Measurements from ENCODE around the gene PRKD2.
A peak's percentile ranks its signal among the peaks of the same experiment; 100 is the strongest.

PRKD2 gene

GRCh38 chr19:46665072-46665471 lies 51.8 kb downstream of the PRKD2 start:
- H3K4me3 ChIP-seq (ENCODE audit: low read depth, low read length): no peak overlapping the region

GRCh38 chr19:46661735-46662592 lies 55.0 kb downstream of the PRKD2 start:
- no peak overlapping the region for H3K4me3 ChIP-seq (ENCODE audit: low read depth, low read length)

DNA sequence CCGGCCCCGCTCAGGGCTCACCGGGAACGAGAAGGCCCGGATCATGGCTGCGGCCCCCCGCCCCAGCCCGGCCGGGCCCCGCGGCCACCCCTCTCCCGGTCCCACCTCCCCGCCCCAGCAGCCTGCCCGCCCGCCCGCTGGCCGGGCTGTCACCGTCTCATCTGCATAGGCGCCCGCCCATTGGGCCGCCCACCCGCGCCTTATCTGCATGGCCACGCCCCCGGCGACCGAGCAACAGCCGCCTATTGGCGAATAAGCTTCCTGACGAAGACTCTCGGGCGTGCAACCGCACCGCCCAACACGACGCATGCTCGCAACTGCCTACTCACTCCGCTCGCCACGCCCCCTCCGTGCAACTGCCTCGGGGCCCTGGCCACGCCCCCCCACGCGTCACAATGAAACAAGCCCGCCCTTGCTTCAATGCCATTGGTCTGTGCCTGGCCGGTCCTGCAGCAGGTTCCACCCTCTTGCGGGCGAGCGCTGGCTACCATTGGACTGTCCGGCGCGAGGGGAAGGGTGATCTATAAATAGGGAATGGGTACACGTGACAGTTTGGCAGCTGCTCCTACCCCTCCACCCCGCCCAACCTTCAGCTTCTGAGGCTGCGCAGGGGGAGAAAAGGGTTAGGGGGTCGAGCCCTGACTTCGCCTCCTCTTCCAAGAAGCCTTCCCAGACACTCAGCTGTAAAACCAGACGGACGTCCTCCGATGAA lies 55.7 kb downstream of the PRKD2 start, which contains the start of gene DACT3:
TSS of gene DACT3 (minus strand) at position 163 of the 712 bp plus-strand sequence. CDS start at position 45, 118 bp downstream.
- H3K4me3 ChIP-seq (ENCODE audit: low read depth, low read length): peak within 1 kb of the TSS; percentile 60

DNA sequence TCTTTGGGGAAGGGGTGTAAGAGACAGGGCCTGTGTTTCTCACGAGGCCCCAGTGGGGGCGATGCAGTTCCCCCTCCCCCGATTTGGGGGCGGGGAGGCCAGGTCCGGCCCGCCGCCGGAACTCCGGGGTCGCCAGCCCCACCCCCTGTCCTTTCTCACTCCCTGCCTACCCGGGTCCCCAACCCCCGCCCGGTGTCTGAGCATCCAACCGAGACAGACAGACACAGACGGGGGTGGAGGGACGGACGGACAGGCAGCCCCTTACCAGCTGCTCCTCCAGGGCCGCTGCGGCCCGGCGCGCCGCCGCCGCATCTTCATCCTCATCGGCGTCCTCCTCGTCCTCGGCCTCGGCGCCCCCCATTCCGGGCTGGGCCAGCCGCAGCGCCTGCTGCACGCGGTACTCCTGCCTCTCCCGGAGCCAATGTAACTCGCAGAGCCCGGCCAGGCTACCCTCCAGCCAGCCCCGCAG lies 56.3 kb downstream of the PRKD2 start:
- H3K4me3 ChIP-seq (ENCODE audit: low read depth, low read length): peak overlapping the region; percentile 60

- peak overlapping the region; percentile 60 for H3K4me3 ChIP-seq (ENCODE audit: low read depth, low read length)
Observed at GRCh38 chr19:46660008-46660517, 56.9 kb downstream of the PRKD2 start.

- H3K4me3 ChIP-seq (ENCODE audit: low read depth, low read length): peak overlapping the region; percentile 31
Observed at GRCh38 chr19:46659151-46660007, 57.5 kb downstream of the PRKD2 start.

DNA sequence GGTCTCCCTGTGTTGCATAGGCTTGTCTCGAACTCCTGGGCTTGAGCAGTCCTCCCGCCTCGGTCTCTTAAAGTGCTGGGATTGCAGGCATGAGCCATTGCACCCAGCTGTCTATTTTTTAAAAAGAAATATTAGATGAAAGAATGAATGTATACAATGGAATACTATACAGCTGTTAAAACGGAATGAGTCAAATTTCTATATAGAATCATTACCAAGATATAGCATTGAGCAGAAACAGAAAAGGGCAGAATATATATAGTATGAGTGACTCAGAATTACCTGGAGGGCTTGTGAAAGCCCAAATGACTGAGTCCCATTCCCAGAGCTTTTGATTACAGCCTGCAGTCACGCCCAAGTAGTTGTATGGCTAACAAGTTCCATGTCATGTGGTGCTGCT lies 60.4 kb downstream of the PRKD2 start:
- no peak overlapping the region for H3K4me3 ChIP-seq (ENCODE audit: low read depth, low read length)

- H3K4me3 ChIP-seq (ENCODE audit: low read depth, low read length): no peak overlapping the region
Observed at GRCh38 chr19:46654621-46655152, 62.2 kb downstream of the PRKD2 start.

- H3K4me3 ChIP-seq (ENCODE audit: low read depth, low read length): no peak overlapping the region
Observed at GRCh38 chr19:46650445-46650844, 66.5 kb downstream of the PRKD2 start.

- H3K4me3 ChIP-seq (ENCODE audit: low read depth, low read length): no peak overlapping the region
Observed at GRCh38 chr19:46648961-46649960, 67.7 kb downstream of the PRKD2 start.

DNA sequence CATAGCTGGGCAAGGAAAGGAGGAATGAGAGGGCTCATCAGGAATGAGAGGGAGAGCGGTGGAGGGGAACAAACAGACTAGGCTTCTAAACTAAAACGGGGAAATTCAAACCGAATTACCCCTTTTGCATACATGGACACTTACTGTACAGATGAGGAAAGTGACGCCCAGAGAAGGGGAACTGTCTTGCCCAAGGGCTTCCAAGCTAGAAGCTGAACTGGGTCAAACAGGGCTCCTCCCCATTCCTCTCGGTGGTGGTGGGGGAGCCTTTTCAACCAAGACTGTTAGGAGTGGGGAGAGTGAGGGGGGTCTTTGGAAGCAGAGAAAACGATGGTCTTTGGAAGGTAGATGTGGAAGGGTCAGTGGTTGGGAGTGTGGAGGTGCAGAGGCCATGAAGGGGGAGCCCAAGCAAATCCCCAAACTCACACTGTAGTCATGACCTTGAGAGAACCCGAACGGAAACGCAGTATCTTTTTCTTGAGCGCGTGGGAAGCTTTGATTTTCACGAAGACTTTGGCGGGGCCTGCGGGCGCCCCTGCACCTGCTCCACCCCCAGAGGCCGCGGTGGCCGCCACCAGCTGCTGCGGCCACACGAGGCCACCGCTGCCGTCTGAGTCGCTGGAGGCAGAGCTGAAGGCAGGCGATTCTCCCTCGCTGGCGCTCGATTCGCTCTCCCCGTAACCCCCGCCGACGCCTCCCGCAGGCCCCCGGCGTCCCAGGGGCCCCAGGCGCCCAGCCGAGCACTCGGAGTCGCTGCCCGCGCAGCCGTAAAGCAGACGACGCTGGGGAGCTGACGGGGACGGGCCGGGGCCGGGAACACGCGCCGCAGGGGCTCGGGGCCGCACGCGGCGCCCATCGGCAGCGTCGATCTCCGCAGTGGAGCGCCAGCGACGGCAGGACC lies 68.6 kb downstream of the PRKD2 start:
- no peak overlapping the region for H3K4me3 ChIP-seq (ENCODE audit: low read depth, low read length)

DNA sequence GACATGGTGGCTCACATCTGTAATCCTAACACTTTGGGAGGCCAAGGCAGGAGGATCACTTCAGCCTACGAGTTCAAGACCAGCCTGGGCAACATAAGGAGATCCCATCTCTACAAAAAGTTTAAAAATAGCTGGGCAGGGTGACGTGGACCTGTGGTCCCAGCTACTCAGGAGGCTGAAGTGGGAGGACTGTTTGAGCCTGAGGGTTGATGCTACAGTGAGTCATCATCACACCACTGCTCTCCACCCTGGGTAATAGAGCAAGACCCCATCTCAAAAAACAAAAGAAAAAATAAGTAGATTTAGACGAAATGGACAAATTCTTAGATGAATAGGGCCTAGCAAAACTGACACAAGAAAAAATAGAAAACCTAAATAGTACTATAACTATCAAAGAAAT lies 70.5 kb downstream of the PRKD2 start:
- no peak overlapping the region for H3K4me3 ChIP-seq (ENCODE audit: low read depth, low read length)

DNA sequence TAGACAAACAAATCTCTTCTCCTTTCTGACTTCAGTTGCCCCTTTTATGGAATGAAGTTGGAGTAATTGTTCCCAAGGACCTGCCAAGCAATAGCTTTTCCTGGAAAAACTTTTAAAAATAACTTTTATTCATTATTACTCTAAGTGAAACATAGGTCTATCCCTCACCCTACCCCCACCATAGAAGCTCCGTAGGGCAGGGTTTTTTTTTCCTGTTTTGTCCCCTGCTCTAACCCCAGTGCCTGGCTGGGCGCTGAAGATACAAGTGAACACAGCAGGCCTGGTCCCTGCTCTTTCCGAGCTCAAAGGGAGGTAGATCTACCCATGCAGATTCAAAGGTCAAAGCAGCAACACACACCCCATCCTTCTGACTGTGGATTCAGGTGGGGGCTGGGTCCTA lies 72.2 kb downstream of the PRKD2 start:
- no peak overlapping the region for H3K4me3 ChIP-seq (ENCODE audit: low read depth, low read length)

GRCh38 chr19:46640656-46641055 lies 76.3 kb downstream of the PRKD2 start:
- H3K4me3 ChIP-seq (ENCODE audit: low read depth, low read length): no peak overlapping the region

DNA sequence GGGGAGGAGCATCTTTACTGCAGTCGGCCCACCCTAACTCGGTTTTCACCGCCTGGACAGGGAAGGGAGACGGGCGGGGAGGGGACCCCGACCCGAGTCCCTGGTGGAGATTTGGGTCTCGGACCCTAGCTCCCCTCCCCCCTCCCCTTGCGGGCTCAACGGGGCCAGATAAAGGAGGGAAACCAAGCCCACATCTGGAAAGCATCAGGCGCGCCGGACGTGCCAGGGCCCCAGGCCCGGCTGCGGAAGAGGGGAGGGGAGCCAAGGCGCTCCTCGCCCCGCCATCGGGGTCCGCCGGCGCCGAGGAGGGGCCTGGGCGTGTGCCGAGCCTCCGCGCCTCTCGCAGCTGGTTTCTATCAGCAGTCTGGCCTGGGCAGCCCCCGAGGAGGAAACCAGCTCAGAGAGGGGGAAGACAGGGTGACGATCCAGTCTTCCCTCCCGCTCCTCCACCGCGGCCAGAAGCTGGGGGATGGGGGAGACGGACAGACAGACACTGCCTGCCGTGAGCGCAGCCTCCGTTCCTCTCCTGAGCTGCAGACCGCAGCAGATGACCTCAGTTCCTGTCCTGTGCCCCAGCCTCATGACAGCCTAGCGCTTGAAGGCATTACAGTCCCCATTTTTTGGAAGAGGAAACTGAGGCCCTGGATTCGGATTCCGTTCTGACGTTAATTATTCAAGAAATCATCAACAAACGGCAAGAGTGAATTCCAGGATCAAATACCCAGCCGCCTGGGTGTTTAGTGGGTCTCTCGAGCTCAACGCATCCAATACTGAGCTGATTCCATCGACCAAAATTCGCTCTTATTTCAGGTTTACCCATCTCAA lies 77.3 kb downstream of the PRKD2 start:
- peak overlapping the region; percentile 58 for H3K4me3 ChIP-seq (ENCODE audit: low read depth, low read length)

DNA sequence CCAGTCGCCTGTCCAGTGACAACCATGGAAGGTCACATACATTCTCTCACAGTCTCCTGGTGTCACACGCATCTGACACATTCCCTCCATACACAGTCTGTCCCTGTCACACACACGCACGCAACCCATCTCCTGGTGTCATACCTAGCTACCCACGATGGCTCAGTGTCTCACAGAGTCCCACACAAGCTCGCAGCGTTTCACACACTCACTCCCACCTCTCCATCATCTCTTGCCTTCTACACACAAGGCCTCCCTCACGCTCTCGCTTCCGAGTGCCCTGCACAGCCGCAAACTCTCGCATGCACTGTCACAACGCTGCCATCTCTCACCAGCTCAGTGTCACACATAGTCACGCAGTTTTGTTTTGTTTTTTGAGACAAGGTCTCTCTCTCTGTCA lies 79.7 kb downstream of the PRKD2 start:
- H3K4me3 ChIP-seq (ENCODE audit: low read depth, low read length): no peak overlapping the region

DNA sequence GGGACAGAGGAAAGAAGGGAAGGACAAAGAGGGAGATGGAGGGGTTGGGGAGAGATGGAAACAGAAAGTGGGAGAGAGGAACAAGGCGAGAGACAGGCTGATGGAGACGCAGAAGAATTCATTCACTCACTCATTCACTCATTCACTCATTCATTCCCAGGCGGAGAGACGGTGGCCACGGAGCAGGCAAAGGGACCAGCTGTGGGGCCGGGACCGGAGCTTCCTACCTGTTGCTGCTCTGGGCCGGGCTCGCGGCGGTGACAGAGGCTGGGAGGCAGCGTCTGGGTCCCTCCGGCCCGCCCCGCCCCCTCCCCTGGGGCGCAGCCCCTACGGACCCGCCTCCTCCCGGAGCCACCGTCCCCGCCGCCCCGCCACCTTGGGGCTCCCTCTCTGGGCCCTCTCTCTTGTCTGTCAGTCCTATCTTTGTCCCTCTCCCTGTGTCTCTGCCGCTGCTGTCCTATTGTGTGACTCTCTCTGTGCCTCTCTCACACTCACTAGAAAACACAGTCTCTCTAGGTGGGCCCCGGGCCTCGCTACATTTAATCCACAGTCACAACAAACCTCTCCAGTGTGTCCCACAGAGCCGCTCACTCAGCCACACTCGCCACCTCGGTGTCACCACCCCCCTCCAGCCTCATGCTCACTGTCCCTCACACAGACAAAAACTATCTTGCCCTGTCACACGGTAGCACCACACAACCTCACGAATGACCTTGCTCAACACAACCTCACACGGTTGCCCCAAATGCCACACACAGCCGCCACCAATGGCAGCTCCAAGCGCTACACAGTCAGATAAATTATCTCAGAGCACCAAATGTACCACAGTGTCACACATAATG lies 80.8 kb downstream of the PRKD2 start, which contains the start of gene GNG8:
TSS of gene GNG8 (minus strand) at position 283 of the 842 bp plus-strand sequence. CDS start 1,520 bp downstream, outside the sequence.
- H3K4me3 ChIP-seq (ENCODE audit: low read depth, low read length): no peak within 1 kb of the TSS

Measured in iPS-11a (cell line).